GF-D8 (cell line): Measurements from ENCODE around the gene EIF4EBP3.

Experiments used
- DNase-seq: peaks from one replicate; lab custom pipeline; 2025; lab: John Stamatoyannopoulos, UW

Gene EIF4EBP3

GRCh38 chr5:140557136-140557805 is 9.8 kb downstream of the EIF4EBP3 start, which contains the start of gene SRA1:
TSS of gene SRA1 (minus strand) at chr5:140557473. CDS start at chr5:140557452, 21 bp downstream.
- peak; percentile 34 for DNase-seq

- DNase-seq, result no peak
These were observed 10.5 kb downstream of the EIF4EBP3 start for GRCh38 chr5:140557965-140558364.

GRCh38 chr5:140558542-140558941 is 11.1 kb downstream of the EIF4EBP3 start:
- DNase-seq, result no peak

- DNase-seq, result no peak
These were observed 12.8 kb downstream of the EIF4EBP3 start for GRCh38 chr5:140560227-140560626.

GRCh38 chr5:140561753-140562523 is 14.5 kb downstream of the EIF4EBP3 start:
- DNase-seq, result no peak

- DNase-seq, result no peak
These were observed 16.1 kb downstream of the EIF4EBP3 start for GRCh38 chr5:140563596-140563995.

- peak; percentile 81 for DNase-seq
These were observed 16.9 kb downstream of the EIF4EBP3 start, which contains the start of the genes APBB3 and SLC35A4 for GRCh38 chr5:140564196-140565023. TSS of gene APBB3 (minus strand) at chr5:140564598. CDS start at chr5:140564245, 353 bp downstream. TSS of gene SLC35A4 (plus strand) at chr5:140564828. CDS start at chr5:140567170, 2,342 bp downstream.

GRCh38 chr5:140565024-140565779 is 17.7 kb downstream of the EIF4EBP3 start:
- no peak for DNase-seq

- no peak for DNase-seq
These were observed 18.3 kb downstream of the EIF4EBP3 start for GRCh38 chr5:140565780-140566095.

GRCh38 chr5:140566665-140567064 is 19.2 kb downstream of the EIF4EBP3 start:
- DNase-seq, result no peak

- DNase-seq, result no peak
These were observed 19.8 kb downstream of the EIF4EBP3 start for GRCh38 chr5:140567136-140567818.

- DNase-seq, result no peak
These were observed 20.4 kb downstream of the EIF4EBP3 start for GRCh38 chr5:140567871-140568270.

GRCh38 chr5:140568443-140569063 is 21.1 kb downstream of the EIF4EBP3 start:
- DNase-seq, result no peak

- DNase-seq, result no peak
These were observed 21.7 kb downstream of the EIF4EBP3 start for GRCh38 chr5:140569197-140569596.

- no peak for DNase-seq
These were observed 22.6 kb downstream of the EIF4EBP3 start for GRCh38 chr5:140570058-140570457.

- no peak for DNase-seq
These were observed 23.0 kb downstream of the EIF4EBP3 start for GRCh38 chr5:140570488-140570887.

GRCh38 chr5:140571105-140571504 is 23.6 kb downstream of the EIF4EBP3 start:
- DNase-seq, result no peak

- no peak for DNase-seq
These were observed 26.2 kb downstream of the EIF4EBP3 start for GRCh38 chr5:140573683-140574082.

GRCh38 chr5:140574165-140574564 is 26.7 kb downstream of the EIF4EBP3 start:
- DNase-seq, result no peak

GRCh38 chr5:140575309-140575708 is 27.8 kb downstream of the EIF4EBP3 start:
- no peak for DNase-seq

- DNase-seq, result no peak
These were observed 29.3 kb downstream of the EIF4EBP3 start for GRCh38 chr5:140576776-140577201.
